Measurements from ENCODE around the gene ALDH3A1.
A peak's percentile ranks its signal among the peaks of the same experiment; 100 is the strongest.

ALDH3A1 gene

GRCh38 chr17:19762515-19762961 lies 14.4 kb upstream of the ALDH3A1 start:
- H3K9ac ChIP-seq, result no peak overlapping the region
- no peak for TF ChIP-seq Cebpa-rat (IDR thresholded peaks at IDR 0.05)
- H3K4me2 ChIP-seq, result peak overlapping the region in 9 of 11 experiments; percentile 18 to 70 (median 27); a peak in 11 of 22 replicates
- H3K9me3 ChIP-seq (replicated peaks in 1 of 11), result no peaks in the 10 kb centered on the region
- no peaks in the 10 kb centered on the region; a peak in 1 of 22 replicates for H4K20me1 ChIP-seq
- H3K27ac ChIP-seq, result no peak overlapping the region
- H3K4me1 ChIP-seq, result peaks cover 0 to 9% (median 0%) of the 10 kb centered on the region in 10 experiments; a peak in 3 of 20 replicates
- H3K36me3 ChIP-seq, result no peaks in the 10 kb centered on the region
- no peak overlapping the region for H3K4me3 ChIP-seq
- H3K27me3 ChIP-seq, result no peaks in the 10 kb centered on the region

GRCh38 chr17:19760746-19761145 lies 12.6 kb upstream of the ALDH3A1 start:
- no peaks in the 10 kb centered on the region for H4K20me1 ChIP-seq
- no peaks in the 10 kb centered on the region for H3K9me3 ChIP-seq (replicated peaks in 1 of 11)
- no peaks in the 10 kb centered on the region for H3K27me3 ChIP-seq
- no peak overlapping the region for H3K27ac ChIP-seq
- H3K4me1 ChIP-seq, result peaks cover 0 to 9% (median 0%) of the 10 kb centered on the region in 10 experiments; a peak in 3 of 20 replicates
- H3K9ac ChIP-seq, result no peak overlapping the region
- no peaks in the 10 kb centered on the region for H3K36me3 ChIP-seq
- H3K4me3 ChIP-seq, result no peak overlapping the region
- no peak overlapping the region for H3K4me2 ChIP-seq
- TF ChIP-seq Cebpa-rat (IDR thresholded peaks at IDR 0.05), result no peak

- Histone ChIP-seq H3K4me3 (no peak overlapping the region), H3K36me3 (no peaks in the 10 kb centered on the region), H3K4me1 (peaks cover 0 to 9% (median under 1%) of the 10 kb centered on the region in 10 experiments; a peak in 4 of 20 replicates), H3K27ac (no peak overlapping the region), H3K9ac (no peak overlapping the region; a peak in 1 of 22 replicates), H3K9me3 (replicated peaks in 1 of 11) (no peaks in the 10 kb centered on the region), H3K4me2 (no peak overlapping the region; a peak in 1 of 22 replicates), H4K20me1 (no peaks in the 10 kb centered on the region), H3K27me3 (no peaks in the 10 kb centered on the region)
- no peak for TF ChIP-seq Cebpa-rat (IDR thresholded peaks at IDR 0.05)
Observed at GRCh38 chr17:19759568-19760549, 11.8 kb upstream of the ALDH3A1 start.

- Histone ChIP-seq H3K4me1 (peaks cover 0 to 22% (median 6%) of the 10 kb centered on the region in 10 experiments; a peak in 13 of 20 replicates), H3K9ac (no peak overlapping the region), H3K9me3 (replicated peaks in 1 of 11) (no peaks in the 10 kb centered on the region), H3K4me3 (no peak overlapping the region), H3K27ac (no peak overlapping the region), H3K27me3 (no peaks in the 10 kb centered on the region), H3K4me2 (no peak overlapping the region), H4K20me1 (no peaks in the 10 kb centered on the region; a peak in 1 of 22 replicates), H3K36me3 (no peaks in the 10 kb centered on the region)
- no peak for TF ChIP-seq Cebpa-rat (IDR thresholded peaks at IDR 0.05)
Observed at GRCh38 chr17:19757536-19758180, 9.6 kb upstream of the ALDH3A1 start.

- Histone ChIP-seq H3K9me3 (replicated peaks in 1 of 11) (no peaks in the 10 kb centered on the region), H3K36me3 (no peaks in the 10 kb centered on the region), H3K27me3 (no peaks in the 10 kb centered on the region), H4K20me1 (no peaks in the 10 kb centered on the region; a peak in 1 of 22 replicates), H3K4me1 (peaks cover 0 to 27% (median 10%) of the 10 kb centered on the region in 10 experiments; a peak in 11 of 20 replicates), H3K4me3 (no peak overlapping the region), H3K27ac (no peak overlapping the region), H3K4me2 (no peak overlapping the region), H3K9ac (no peak overlapping the region)
- no peak for TF ChIP-seq Cebpa-rat (IDR thresholded peaks at IDR 0.05)
Observed at GRCh38 chr17:19756546-19756945, 8.4 kb upstream of the ALDH3A1 start.

GRCh38 chr17:19755821-19756510 lies 7.9 kb upstream of the ALDH3A1 start:
- H3K27me3 ChIP-seq, result no peaks in the 10 kb centered on the region
- H3K9ac ChIP-seq, result no peak overlapping the region
- H3K27ac ChIP-seq, result no peak overlapping the region
- no peak overlapping the region for H3K4me2 ChIP-seq
- H3K4me1 ChIP-seq, result peaks cover 0 to 24% (median 10%) of the 10 kb centered on the region in 10 experiments; a peak in 11 of 20 replicates
- no peak for TF ChIP-seq Cebpa-rat (IDR thresholded peaks at IDR 0.05)
- H3K9me3 ChIP-seq (replicated peaks in 1 of 11), result no peaks in the 10 kb centered on the region
- H4K20me1 ChIP-seq, result no peaks in the 10 kb centered on the region; a peak in 1 of 22 replicates
- H3K4me3 ChIP-seq, result no peak overlapping the region
- no peaks in the 10 kb centered on the region for H3K36me3 ChIP-seq

GRCh38 chr17:19755392-19755791 lies 7.3 kb upstream of the ALDH3A1 start:
- H3K4me2 ChIP-seq, result no peak overlapping the region
- TF ChIP-seq Cebpa-rat (IDR thresholded peaks at IDR 0.05), result no peak
- no peak overlapping the region for H3K9ac ChIP-seq

GRCh38 chr17:19753661-19754463 lies 5.8 kb upstream of the ALDH3A1 start:
- Histone ChIP-seq H3K4me2 (peak overlapping the region in 3 of 11 experiments; percentile 43 to 73 (median 73); a peak in 5 of 22 replicates), H3K9me3 (replicated peaks in 1 of 11) (no peaks in the 10 kb centered on the region), H3K27ac (peak overlapping the region in 4 of 11 experiments; percentile 48 to 73 (median 63); a peak in 4 of 22 replicates), H3K4me3 (no peak overlapping the region), H3K9ac (no peak overlapping the region), H3K4me1 (peaks cover 0 to 23% (median 10%) of the 10 kb centered on the region in 10 experiments; a peak in 11 of 20 replicates), H3K36me3 (no peaks in the 10 kb centered on the region), H3K27me3 (no peaks in the 10 kb centered on the region), H4K20me1 (no peaks in the 10 kb centered on the region; a peak in 1 of 22 replicates)
- TF ChIP-seq Cebpa-rat (IDR thresholded peaks at IDR 0.05), result no peak

More at GRCh38 chr17:19755392-19755791, 7.3 kb upstream of the ALDH3A1 start:
- H3K27ac ChIP-seq, result no peak overlapping the region
- peaks cover 0 to 23% (median 10%) of the 10 kb centered on the region in 10 experiments; a peak in 11 of 20 replicates for H3K4me1 ChIP-seq
- H3K9me3 ChIP-seq (replicated peaks in 1 of 11), result no peaks in the 10 kb centered on the region
- H3K27me3 ChIP-seq, result no peaks in the 10 kb centered on the region
- no peak overlapping the region for H3K4me3 ChIP-seq
- no peaks in the 10 kb centered on the region; a peak in 1 of 22 replicates for H4K20me1 ChIP-seq
- no peaks in the 10 kb centered on the region for H3K36me3 ChIP-seq
